SU-DHL-6 (cell line): Measurements from ENCODE around the gene PGLYRP1.

Source experiments
- H2AFZ ChIP-seq: fragments of 200-600 bp; sonication (generic); 2 replicates; pipeline ENCODE4 v1.6.1; 2014; ENCODE audit warnings: low read depth, mild to moderate bottlenecking, moderate library complexity, mixed read lengths, antibody characterized with exemption, low read length; ENCODE audit not compliant: severe bottlenecking
- H3F3A ChIP-seq: fragments of 200-600 bp; shearing (Covaris generic); 2 replicates; pipeline ENCODE4 v1.6.0; 2016; ENCODE audit warnings: antibody characterized with exemption, mild to moderate bottlenecking; ENCODE audit not compliant: insufficient read depth
- H3K27ac ChIP-seq: fragments of 200-600 bp; sonication (generic); 2 replicates; pipeline ENCODE4 v1.5.1; 2016; ENCODE audit warnings: low read depth, mild to moderate bottlenecking, low read length, moderate library complexity, mixed read lengths
- H3K27me3 ChIP-seq: fragments of 200-600 bp; sonication (generic), shearing (Covaris generic); 2 replicates; pipeline ENCODE4 v1.6.0; 2014; ENCODE audit warnings: mild to moderate bottlenecking, low read length
- H3K36me3 ChIP-seq: fragments of 200-600 bp; sonication (generic); 2 replicates; pipeline ENCODE4 v1.6.1; 2014; ENCODE audit warnings: mild to moderate bottlenecking, low read length, mixed read lengths
- H3K4me2 ChIP-seq: fragments of 300-600, 200-600 bp; shearing (Covaris generic), sonication (generic); 2 replicates; pipeline ENCODE4 v1.6.0; 2014; ENCODE audit warnings: low read length, low read depth, mild to moderate bottlenecking; ENCODE audit not compliant: poor library complexity, severe bottlenecking
- H3K4me3 ChIP-seq: fragments of 200-600 bp; sonication (generic); 2 replicates; pipeline ENCODE4 v1.5.1; 2014; ENCODE audit warnings: antibody characterized with exemption, low read length, mild to moderate bottlenecking, mixed read lengths; ENCODE audit not compliant: insufficient read depth, poor library complexity, severe bottlenecking
- H3K79me2 ChIP-seq: fragments of 200-600 bp; sonication (generic); 2 replicates; pipeline ENCODE4 v1.6.1; 2014; ENCODE audit warnings: mild to moderate bottlenecking, low read length, moderate library complexity; ENCODE audit not compliant: insufficient read depth
- H3K9ac ChIP-seq: fragments of 200-600 bp; sonication (generic); 2 replicates; pipeline ENCODE4 v1.7.0; 2014; ENCODE audit warnings: mild to moderate bottlenecking, low read length
- H3K9me2 ChIP-seq: fragments of 200-600 bp; sonication (generic); replicated peaks from 2 replicates; pipeline ENCODE4 v1.6.1; 2014; ENCODE audit warnings: low read length; ENCODE audit not compliant: insufficient read depth
- H3K9me3 ChIP-seq: fragments of 200-600 bp; sonication (generic); 2 replicates; pipeline ENCODE4 v1.6.1; 2014; ENCODE audit warnings: low read length, mixed read lengths; ENCODE audit not compliant: insufficient read depth
- H4K20me1 ChIP-seq: fragments of 200-600 bp; sonication (generic); 2 replicates; pipeline ENCODE4 v1.6.1; 2014; ENCODE audit warnings: low read depth, mild to moderate bottlenecking, antibody characterized with exemption, low read length, moderate library complexity, mixed read lengths
- EZH2phosphoT487 ChIP-seq: fragments of 200-600 bp; sonication (generic), shearing (Covaris generic); conservative IDR thresholded peaks from 2 replicates; pipeline ENCODE4 v1.6.1; 2018; ENCODE audit warnings: mild to moderate bottlenecking, antibody characterized with exemption, low read length, moderate library complexity, mixed read lengths
- TF ChIP-seq, protein P1 (sequence below): fragments of 200-600 bp; sonication (generic); IDR thresholded peaks from one replicate; pipeline ENCODE4 v1.5.1; 2017; ENCODE audit warnings: antibody characterized with exemption, mild to moderate bottlenecking, low read length, moderate library complexity; ENCODE audit not compliant: insufficient read depth, poor library complexity, severe bottlenecking

Gene PGLYRP1

DNA sequence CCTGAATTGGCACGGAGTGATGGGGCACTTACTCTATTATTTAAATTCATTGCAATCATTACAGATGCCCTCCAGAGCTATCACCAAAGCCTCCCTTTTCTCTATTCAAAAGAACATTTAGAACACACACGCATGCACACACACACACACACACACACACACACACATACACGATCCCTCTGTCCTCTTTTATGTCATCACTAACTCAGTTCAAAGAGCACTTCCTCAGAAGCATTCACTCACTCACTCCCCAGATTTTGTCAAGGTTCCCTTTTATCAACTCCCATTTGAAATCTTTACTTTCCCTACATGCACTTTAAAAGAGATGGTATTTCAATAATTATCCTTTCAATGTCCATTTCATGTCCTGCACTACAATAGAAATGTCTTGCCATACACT lies 40.3 kb upstream of the PGLYRP1 start:
- Histone ChIP-seq H3K27me3 (no peaks in the 10 kb centered on the region), H3K36me3 (no peaks in the 10 kb centered on the region), H3K9me2 (no peaks in the 10 kb centered on the region), H3K27ac (no peak overlapping the region), H3K9me3 (peaks cover 15% of the 10 kb centered on the region; the same call in 1 of the 2 replicates), H3K4me3 (no peak overlapping the region), H3K4me2 (no peak overlapping the region), H3K9ac (no peak overlapping the region), H4K20me1 (no peaks in the 10 kb centered on the region), H3F3A (no peaks in the 10 kb centered on the region), H2AFZ (no peak overlapping the region), H3K79me2 (no peaks in the 10 kb centered on the region)
- no peak for TF ChIP-seq EZH2phosphoT487
- TF ChIP-seq, protein P1, sequence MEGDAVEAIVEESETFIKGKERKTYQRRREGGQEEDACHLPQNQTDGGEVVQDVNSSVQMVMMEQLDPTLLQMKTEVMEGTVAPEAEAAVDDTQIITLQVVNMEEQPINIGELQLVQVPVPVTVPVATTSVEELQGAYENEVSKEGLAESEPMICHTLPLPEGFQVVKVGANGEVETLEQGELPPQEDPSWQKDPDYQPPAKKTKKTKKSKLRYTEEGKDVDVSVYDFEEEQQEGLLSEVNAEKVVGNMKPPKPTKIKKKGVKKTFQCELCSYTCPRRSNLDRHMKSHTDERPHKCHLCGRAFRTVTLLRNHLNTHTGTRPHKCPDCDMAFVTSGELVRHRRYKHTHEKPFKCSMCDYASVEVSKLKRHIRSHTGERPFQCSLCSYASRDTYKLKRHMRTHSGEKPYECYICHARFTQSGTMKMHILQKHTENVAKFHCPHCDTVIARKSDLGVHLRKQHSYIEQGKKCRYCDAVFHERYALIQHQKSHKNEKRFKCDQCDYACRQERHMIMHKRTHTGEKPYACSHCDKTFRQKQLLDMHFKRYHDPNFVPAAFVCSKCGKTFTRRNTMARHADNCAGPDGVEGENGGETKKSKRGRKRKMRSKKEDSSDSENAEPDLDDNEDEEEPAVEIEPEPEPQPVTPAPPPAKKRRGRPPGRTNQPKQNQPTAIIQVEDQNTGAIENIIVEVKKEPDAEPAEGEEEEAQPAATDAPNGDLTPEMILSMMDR: no peak

DNA sequence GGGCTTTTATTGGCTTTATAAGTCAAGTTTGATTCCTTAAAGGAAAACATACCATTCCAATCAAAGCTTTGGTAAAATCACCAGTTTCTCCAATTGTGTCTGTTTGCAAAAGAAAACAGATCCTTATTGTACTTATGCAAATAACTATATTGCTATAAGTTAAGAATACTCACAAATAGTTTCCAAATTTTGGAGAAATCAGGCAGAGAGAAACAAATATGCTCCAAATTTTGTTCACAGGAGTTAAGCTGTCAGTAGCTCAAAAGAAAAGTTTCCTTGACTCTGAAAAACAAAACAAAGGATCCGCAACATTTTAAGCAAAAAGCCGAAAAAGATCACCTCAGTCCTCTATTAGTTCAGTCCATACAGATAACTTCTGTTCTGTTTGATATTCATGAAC lies 37.2 kb upstream of the PGLYRP1 start:
- Histone ChIP-seq H3F3A (no peaks in the 10 kb centered on the region), H3K27me3 (no peaks in the 10 kb centered on the region), H2AFZ (no peak overlapping the region), H3K79me2 (no peaks in the 10 kb centered on the region), H3K9me3 (peaks cover 15% of the 10 kb centered on the region; the same call in 1 of the 2 replicates), H3K27ac (no peak overlapping the region), H3K4me2 (no peak overlapping the region), H3K9ac (no peak overlapping the region), H3K9me2 (no peaks in the 10 kb centered on the region), H3K36me3 (no peaks in the 10 kb centered on the region), H3K4me3 (no peak overlapping the region), H4K20me1 (no peaks in the 10 kb centered on the region)
- TF ChIP-seq, protein P1: no peak
- TF ChIP-seq EZH2phosphoT487: no peak

DNA sequence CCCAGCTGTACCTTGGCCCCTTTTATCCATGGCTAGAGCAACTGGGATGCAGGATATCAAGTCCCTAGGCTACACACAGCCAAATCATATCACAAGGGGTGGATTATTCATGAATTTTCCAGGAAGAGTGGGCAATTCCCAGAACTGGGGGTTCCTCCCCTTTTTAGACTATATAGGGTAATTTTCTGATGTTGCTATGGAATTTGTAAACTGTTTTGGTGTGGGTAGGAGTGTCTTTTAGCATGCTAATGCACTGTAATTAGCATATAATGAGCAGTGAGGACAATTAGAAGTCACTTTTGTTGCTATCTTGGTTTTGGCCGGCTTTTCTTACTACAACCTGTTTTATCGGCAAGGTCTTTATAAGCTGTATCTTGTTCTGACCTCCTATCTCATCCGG lies 35.9 kb upstream of the PGLYRP1 start:
- no peaks in the 10 kb centered on the region for H3F3A ChIP-seq
- no peaks in the 10 kb centered on the region for H4K20me1 ChIP-seq
- H3K9ac ChIP-seq: no peak overlapping the region
- H3K79me2 ChIP-seq: no peaks in the 10 kb centered on the region
- H3K36me3 ChIP-seq: no peaks in the 10 kb centered on the region
- peaks cover 15% of the 10 kb centered on the region; the same call in 1 of the 2 replicates for H3K9me3 ChIP-seq
- no peak overlapping the region for H2AFZ ChIP-seq
- H3K27ac ChIP-seq: no peak overlapping the region
- no peaks in the 10 kb centered on the region for H3K27me3 ChIP-seq
- no peak overlapping the region for H3K4me3 ChIP-seq
- no peak for TF ChIP-seq EZH2phosphoT487
- TF ChIP-seq, protein P1: no peak
- no peak overlapping the region for H3K4me2 ChIP-seq
- no peaks in the 10 kb centered on the region for H3K9me2 ChIP-seq

DNA sequence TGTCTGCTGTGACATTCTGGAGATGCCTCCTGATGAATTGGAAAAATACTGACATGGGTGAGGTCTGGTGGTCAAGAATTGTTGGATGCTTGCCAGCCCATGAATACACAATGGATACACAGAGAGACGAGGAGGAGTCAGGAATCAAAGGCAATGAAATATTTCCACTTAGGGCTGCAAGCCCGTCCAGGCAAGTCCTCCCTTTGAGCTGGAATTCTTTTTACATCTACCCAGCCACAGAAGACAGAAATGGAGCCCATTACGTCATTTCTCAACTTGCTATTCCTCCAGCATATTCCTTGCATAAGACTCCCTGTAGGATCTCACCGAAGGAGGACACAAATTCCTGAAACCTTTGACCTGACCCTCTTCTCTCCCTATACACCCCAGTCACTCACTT lies 33.7 kb upstream of the PGLYRP1 start:
- Histone ChIP-seq H4K20me1 (no peaks in the 10 kb centered on the region), H3K9me2 (no peaks in the 10 kb centered on the region), H3K9me3 (peaks cover 15% of the 10 kb centered on the region; the same call in 1 of the 2 replicates), H3K27ac (no peak overlapping the region), H3K36me3 (no peaks in the 10 kb centered on the region), H3K4me2 (no peak overlapping the region), H2AFZ (no peak overlapping the region), H3K79me2 (no peaks in the 10 kb centered on the region), H3K27me3 (no peaks in the 10 kb centered on the region), H3K9ac (no peak overlapping the region), H3F3A (no peaks in the 10 kb centered on the region), H3K4me3 (no peak overlapping the region)
- TF ChIP-seq EZH2phosphoT487: no peak
- TF ChIP-seq, protein P1: no peak
